Calu3 (cell line): ENCODE results near the gene RAB40A. TPM values are rescaled to one million over a fixed set of nuclear protein-coding genes. Genes with fewer than 3 reads are reported as not detected.

ENCODE experiments used
- BruUV-seq: library from RNA; stranded (reverse); fragments of 400-500 nt; replicated peaks from 2 replicates; lab custom pipeline; 2021; lab: Mats Ljungman, UMichigan
- CTCF ChIA-PET: fragments of 300-600 bp; sonication (Branson Sonifier 250); formaldehyde crosslinking; loops from one replicate; lab custom pipeline; 2022; ENCODE audit warnings: antibody characterized with exemption; lab: Charles Lee
- DNase-seq: peaks from one replicate; pipeline ENCODE4 v3.0.0; 2022
- H3K27ac Mint-ChIP-seq: one replicate; pipeline ENCODE4 v1.8.0; 2022; ENCODE audit warnings: mixed read lengths; ENCODE audit not compliant: unreplicated experiment
- H3K27me3 Mint-ChIP-seq: one replicate; pipeline ENCODE4 v1.8.0; 2022; ENCODE audit warnings: mixed read lengths; ENCODE audit not compliant: unreplicated experiment
- H3K36me3 Mint-ChIP-seq: one replicate; pipeline ENCODE4 v1.8.0; 2022; ENCODE audit warnings: mild to moderate bottlenecking, moderate library complexity, mixed read lengths; ENCODE audit not compliant: insufficient read depth, unreplicated experiment
- H3K4me1 Mint-ChIP-seq: one replicate; pipeline ENCODE4 v1.8.0; 2022; ENCODE audit warnings: mild to moderate bottlenecking, low read depth, mixed read lengths; ENCODE audit not compliant: unreplicated experiment
- H3K4me3 Mint-ChIP-seq: one replicate; pipeline ENCODE4 v1.8.0; 2022; ENCODE audit warnings: mild to moderate bottlenecking, low read depth, moderate library complexity, mixed read lengths; ENCODE audit not compliant: unreplicated experiment
- H3K9me3 Mint-ChIP-seq: one replicate; pipeline ENCODE4 v1.8.0; 2022; ENCODE audit warnings: low read depth, mixed read lengths; ENCODE audit not compliant: unreplicated experiment
- CTCF ChIP-seq: fragments of 200-600 bp; IDR thresholded peaks from one replicate; pipeline ENCODE4 v1.8.0; 2022; ENCODE audit warnings: antibody characterized with exemption; ENCODE audit not compliant: unreplicated experiment
- intact Hi-C: fragments of 100-400 bp; cut with micrococcal nuclease; formaldehyde crosslinking; loops from one replicate; pipeline ENCODE4 v1.10.0; 2022; ENCODE audit not compliant: unreplicated experiment
- total RNA-seq: library from RNA; stranded (reverse); gene quantifications from 2 replicates; pipeline ENCODE4 v1.2.3, GENCODE V29; 2022

The RAB40A gene
- total RNA-seq, 1 experiment from 2014 or later = 0.68 TPM

GRCh38 chrX:103510031-103510430 is 9.3 kb downstream of the RAB40A start:
- H3K27ac Mint-ChIP-seq = no peak overlapping the region
- no peaks in the 10 kb centered on the region for H3K36me3 Mint-ChIP-seq
- no TSS peak for BruUV-seq
- no peak overlapping the region for H3K4me3 Mint-ChIP-seq
- TF ChIP-seq CTCF = no peak
- H3K27me3 Mint-ChIP-seq = no peaks in the 10 kb centered on the region
- DNase-seq = no peak
- H3K9me3 Mint-ChIP-seq = no peaks in the 10 kb centered on the region
- CTCF ChIA-PET = no interaction called here
- intact Hi-C loops = no loop called here
- no peaks in the 10 kb centered on the region for H3K4me1 Mint-ChIP-seq

- Mint-ChIP-seq H3K4me1 (no peaks in the 10 kb centered on the region), H3K4me3 (no peak overlapping the region), H3K9me3 (no peaks in the 10 kb centered on the region), H3K27ac (no peak overlapping the region), H3K27me3 (no peaks in the 10 kb centered on the region), H3K36me3 (no peaks in the 10 kb centered on the region)
- intact Hi-C loops = no loop called here
- CTCF ChIA-PET = no interaction called here
- no TSS peak for BruUV-seq
- TF ChIP-seq CTCF = no peak
- DNase-seq = no peak
Measured at GRCh38 chrX:103503853-103504207, 15.5 kb downstream of the RAB40A start.

- H3K27ac Mint-ChIP-seq = no peak overlapping the region
- CTCF ChIA-PET = no interaction called here
- H3K4me1 Mint-ChIP-seq = no peaks in the 10 kb centered on the region
- H3K9me3 Mint-ChIP-seq = no peaks in the 10 kb centered on the region
- no TSS peak for BruUV-seq
- no peaks in the 10 kb centered on the region for H3K27me3 Mint-ChIP-seq
- no peak overlapping the region for H3K4me3 Mint-ChIP-seq
- TF ChIP-seq CTCF = no peak
- H3K36me3 Mint-ChIP-seq = no peaks in the 10 kb centered on the region
- DNase-seq = no peak
- intact Hi-C loops = no loop called here
Measured at GRCh38 chrX:103503163-103503852, 16.0 kb downstream of the RAB40A start.

- Mint-ChIP-seq H3K9me3 (no peaks in the 10 kb centered on the region), H3K27ac (no peak overlapping the region), H3K4me3 (no peak overlapping the region), H3K4me1 (no peaks in the 10 kb centered on the region), H3K36me3 (no peaks in the 10 kb centered on the region), H3K27me3 (no peaks in the 10 kb centered on the region)
- TF ChIP-seq CTCF = no peak
- no TSS peak for BruUV-seq
- DNase-seq = no peak
- intact Hi-C loops = no loop called here
- CTCF ChIA-PET = no interaction called here
Measured at GRCh38 chrX:103498786-103499185, 20.5 kb downstream of the RAB40A start.
